ENCODE data around the gene VPS72.

The VPS72 gene

GRCh38 chr1:151165281-151165737 lies 24.7 kb downstream of the VPS72 start (continued):
- TF ChIP-seq KLF1 (tag by site-specific recombination; IDR thresholded peaks at IDR 0.05) (peak; percentile 68), TRIM28 (IDR thresholded peaks at IDR 0.05; ENCODE audit: borderline replicate concordance, low read length) (0 out of 2 replicates have a peak, but pooled peaks have one; percentile 80), ZNF449 (tag by site-specific recombination; IDR thresholded peaks at IDR 0.05) (no peak), ZNF704 (tag by site-specific recombination; IDR thresholded peaks at IDR 0.05) (no peak), GLI2 (tag by site-specific recombination; IDR thresholded peaks at IDR 0.05; ENCODE audit: borderline replicate concordance, low read depth) (no peak), ZNF311 (tag by site-specific recombination; IDR thresholded peaks at IDR 0.05; ENCODE audit: borderline replicate concordance) (no peak), ZBTB10 (tag by site-specific recombination; IDR thresholded peaks at IDR 0.05) (peak; percentile 50; the same call in 1 of the 2 replicates), GFI1B (tag by site-specific recombination; IDR thresholded peaks at IDR 0.05) (peak; percentile 71), ZSCAN23 (tag by site-specific recombination; IDR thresholded peaks at IDR 0.05) (0 out of 2 replicates have a peak, but pooled peaks have one; percentile 24), ZBTB17 (tag by site-specific recombination; IDR thresholded peaks at IDR 0.05) (no peak), ZNF350 (tag by site-specific recombination; IDR thresholded peaks at IDR 0.05) (no peak), ZNF600 (tag by site-specific recombination; IDR thresholded peaks at IDR 0.05) (peak; percentile 7; the same call in 1 of the 2 replicates), ZNF23 (tag by site-specific recombination; IDR thresholded peaks at IDR 0.05; ENCODE audit: borderline replicate concordance) (no peak), ZNF785 (tag by site-specific recombination; IDR thresholded peaks at IDR 0.05) (no peak), ZNF791 (tag by site-specific recombination; IDR thresholded peaks at IDR 0.05) (no peak), KLF8 (tag by site-specific recombination; IDR thresholded peaks at IDR 0.05) (peak; percentile 58), ZNF10 (tag by site-specific recombination; IDR thresholded peaks at IDR 0.05) (no peak), ZNF324 (tag by site-specific recombination; IDR thresholded peaks at IDR 0.05) (peak; percentile 63; the same call in 1 of the 2 replicates), ZNF26 (tag by site-specific recombination; IDR thresholded peaks at IDR 0.05) (no peak), ZNF473 (tag by site-specific recombination; IDR thresholded peaks at IDR 0.05) (no peak), EGR2 (tag by site-specific recombination; IDR thresholded peaks at IDR 0.05; ENCODE audit: low read depth) (no peak), ZNF658 (tag by site-specific recombination; IDR thresholded peaks at IDR 0.05) (no peak), ZNF580 (tag by site-specific recombination; IDR thresholded peaks at IDR 0.05) (no peak), KLF16 (tag by site-specific recombination; IDR thresholded peaks at IDR 0.05) (peak; percentile 81; the same call in 1 of the 2 replicates), GLI4 (tag by site-specific recombination; IDR thresholded peaks at IDR 0.05) (no peak), ZNF175 (tag by site-specific recombination; IDR thresholded peaks at IDR 0.05) (no peak)
- TF ChIP-seq, protein P1, sequence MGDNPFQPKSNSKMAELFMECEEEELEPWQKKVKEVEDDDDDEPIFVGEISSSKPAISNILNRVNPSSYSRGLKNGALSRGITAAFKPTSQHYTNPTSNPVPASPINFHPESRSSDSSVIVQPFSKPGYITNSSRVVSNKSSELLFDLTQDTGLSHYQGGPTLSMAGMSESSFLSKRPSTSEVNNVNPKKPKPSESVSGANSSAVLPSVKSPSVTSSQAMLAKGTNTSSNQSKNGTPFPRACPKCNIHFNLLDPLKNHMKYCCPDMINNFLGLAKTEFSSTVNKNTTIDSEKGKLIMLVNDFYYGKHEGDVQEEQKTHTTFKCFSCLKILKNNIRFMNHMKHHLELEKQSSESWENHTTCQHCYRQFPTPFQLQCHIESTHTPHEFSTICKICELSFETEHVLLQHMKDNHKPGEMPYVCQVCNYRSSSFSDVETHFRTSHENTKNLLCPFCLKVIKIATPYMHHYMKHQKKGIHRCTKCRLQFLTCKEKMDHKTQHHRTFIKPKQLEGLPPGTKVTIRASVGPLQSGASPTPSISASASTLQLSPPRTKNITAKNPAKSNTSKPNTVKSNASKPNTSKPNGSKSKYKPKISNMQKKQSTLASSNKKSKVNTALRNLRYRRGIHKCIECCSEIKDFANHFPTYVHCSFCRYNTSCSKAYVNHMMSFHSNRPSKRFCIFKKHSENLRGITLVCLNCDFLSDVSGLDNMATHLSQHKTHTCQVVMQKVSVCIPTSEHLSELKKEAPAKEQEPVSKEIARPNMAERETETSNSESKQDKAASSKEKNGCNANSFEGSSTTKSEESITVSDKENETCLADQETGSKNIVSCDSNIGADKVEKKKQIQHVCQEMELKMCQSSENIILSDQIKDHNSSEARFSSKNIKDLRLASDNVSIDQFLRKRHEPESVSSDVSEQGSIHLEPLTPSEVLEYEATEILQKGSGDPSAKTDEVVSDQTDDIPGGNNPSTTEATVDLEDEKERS (tag by site-specific recombination; IDR thresholded peaks at IDR 0.05) = no peak
